ENCODE results near the gene RAB24. TPM values are rescaled to one million over a fixed set of nuclear protein-coding genes. Genes with fewer than 3 reads are reported as not detected.

RAB24 gene
- total RNA-seq, 1 donor from 2014 or later = 14.3 TPM

Other genes with a start within 250 kb of the RAB24 start
- gene FGFR4, start 216.8 kb downstream of the RAB24 start, total RNA-seq = 1.2 TPM
- gene NSD1, start 169.9 kb downstream of the RAB24 start, total RNA-seq = 58.7 TPM
- 42.4 TPM for gene PRELID1, start 80 bp upstream of the RAB24 start, total RNA-seq
- gene MXD3, start 8.2 kb upstream of the RAB24 start, total RNA-seq = 3.7 TPM
- gene LMAN2, start 47.9 kb upstream of the RAB24 start, total RNA-seq = 88.9 TPM
- 7.7 TPM for gene RGS14, start 54.2 kb upstream of the RAB24 start, total RNA-seq
- gene SLC34A1, start 80.7 kb upstream of the RAB24 start, total RNA-seq = not detected
- gene PFN3, start 96.9 kb upstream of the RAB24 start, total RNA-seq = 0.82 TPM
- gene F12, start 105.8 kb upstream of the RAB24 start, total RNA-seq = 2.4 TPM
- 25.7 TPM for gene GRK6, start 123.0 kb upstream of the RAB24 start, total RNA-seq
- 12.2 TPM for gene PRR7, start 143.1 kb upstream of the RAB24 start, total RNA-seq
- 187 TPM for gene DBN1, start 169.9 kb upstream of the RAB24 start, total RNA-seq
- 6.5 TPM for gene PDLIM7, start 193.9 kb upstream of the RAB24 start, total RNA-seq
- 3.3 TPM for gene DOK3, start 206.1 kb upstream of the RAB24 start, total RNA-seq
- 77.0 TPM for gene DDX41, start 213.2 kb upstream of the RAB24 start, total RNA-seq